GM18867 (cell line): ENCODE results near the gene UGT3A2.

Source experiments
- ATAC-seq: cut with Tn5 transposase; IDR thresholded peaks from one replicate; pipeline ENCODE4 v1.9.1; 2021; ENCODE audit warnings: mild to moderate bottlenecking, moderate library complexity; ENCODE audit not compliant: unreplicated experiment

The UGT3A2 gene

GRCh38 chr5:36066540-36067210, at the start of gene UGT3A2:
Gene UGT3A2 (minus strand): TSS chr5:36066882. CDS start chr5:36066789, 93 bp downstream.
- no peak for ATAC-seq

GRCh38 chr5:36111238-36111637, 44.6 kb upstream of the UGT3A2 start:
- no peak for ATAC-seq

GRCh38 chr5:36108758-36109460, 42.2 kb upstream of the UGT3A2 start:
- ATAC-seq = no peak

GRCh38 chr5:36105819-36106218, 39.1 kb upstream of the UGT3A2 start:
- ATAC-seq = no peak

GRCh38 chr5:36099748-36100147, 33.1 kb upstream of the UGT3A2 start:
- no peak for ATAC-seq

GRCh38 chr5:36096486-36096885, 29.8 kb upstream of the UGT3A2 start:
- ATAC-seq = no peak

- peak; percentile 88 for ATAC-seq
Observed at GRCh38 chr5:36089989-36090388, 23.3 kb upstream of the UGT3A2 start.

GRCh38 chr5:36079200-36079781, 12.6 kb upstream of the UGT3A2 start:
- peak; percentile 98 for ATAC-seq

- no peak for ATAC-seq
Observed at GRCh38 chr5:36078430-36078829, 11.7 kb upstream of the UGT3A2 start.

GRCh38 chr5:36073595-36074216, 7.0 kb upstream of the UGT3A2 start:
- ATAC-seq = peak; percentile 91

GRCh38 chr5:36070687-36071571, 4.2 kb upstream of the UGT3A2 start:
- ATAC-seq = peak; percentile 75

GRCh38 chr5:36068751-36069281, 2.1 kb upstream of the UGT3A2 start:
- no peak for ATAC-seq

- ATAC-seq = no peak
Observed at GRCh38 chr5:36066001-36066539, 612 bp downstream of the UGT3A2 start.

GRCh38 chr5:36060420-36060887, 6.2 kb downstream of the UGT3A2 start:
- ATAC-seq = peak; percentile 92

GRCh38 chr5:36059571-36060419, 6.9 kb downstream of the UGT3A2 start:
- no peak for ATAC-seq

- no peak for ATAC-seq
Observed at GRCh38 chr5:36058776-36059175, 7.9 kb downstream of the UGT3A2 start.

- no peak for ATAC-seq
Observed at GRCh38 chr5:36057386-36057785, 9.3 kb downstream of the UGT3A2 start.

GRCh38 chr5:36056422-36056821, 10.3 kb downstream of the UGT3A2 start:
- ATAC-seq = no peak

GRCh38 chr5:36055984-36056383, 10.7 kb downstream of the UGT3A2 start:
- no peak for ATAC-seq
